SU-DHL-6 (cell line): ENCODE measurements around the gene S100A5.

Source experiments
- EZH2phosphoT487 ChIP-seq: fragments of 200-600 bp; sonication (generic), shearing (Covaris generic); conservative IDR thresholded peaks from 2 replicates; pipeline ENCODE4 v1.6.1; 2018; ENCODE audit warnings: mild to moderate bottlenecking, antibody characterized with exemption, low read length, moderate library complexity, mixed read lengths
- TF ChIP-seq, protein P1 (sequence below): fragments of 200-600 bp; sonication (generic); IDR thresholded peaks from one replicate; pipeline ENCODE4 v1.5.1; 2017; ENCODE audit warnings: antibody characterized with exemption, mild to moderate bottlenecking, low read length, moderate library complexity; ENCODE audit not compliant: insufficient read depth, poor library complexity, severe bottlenecking

DNA sequence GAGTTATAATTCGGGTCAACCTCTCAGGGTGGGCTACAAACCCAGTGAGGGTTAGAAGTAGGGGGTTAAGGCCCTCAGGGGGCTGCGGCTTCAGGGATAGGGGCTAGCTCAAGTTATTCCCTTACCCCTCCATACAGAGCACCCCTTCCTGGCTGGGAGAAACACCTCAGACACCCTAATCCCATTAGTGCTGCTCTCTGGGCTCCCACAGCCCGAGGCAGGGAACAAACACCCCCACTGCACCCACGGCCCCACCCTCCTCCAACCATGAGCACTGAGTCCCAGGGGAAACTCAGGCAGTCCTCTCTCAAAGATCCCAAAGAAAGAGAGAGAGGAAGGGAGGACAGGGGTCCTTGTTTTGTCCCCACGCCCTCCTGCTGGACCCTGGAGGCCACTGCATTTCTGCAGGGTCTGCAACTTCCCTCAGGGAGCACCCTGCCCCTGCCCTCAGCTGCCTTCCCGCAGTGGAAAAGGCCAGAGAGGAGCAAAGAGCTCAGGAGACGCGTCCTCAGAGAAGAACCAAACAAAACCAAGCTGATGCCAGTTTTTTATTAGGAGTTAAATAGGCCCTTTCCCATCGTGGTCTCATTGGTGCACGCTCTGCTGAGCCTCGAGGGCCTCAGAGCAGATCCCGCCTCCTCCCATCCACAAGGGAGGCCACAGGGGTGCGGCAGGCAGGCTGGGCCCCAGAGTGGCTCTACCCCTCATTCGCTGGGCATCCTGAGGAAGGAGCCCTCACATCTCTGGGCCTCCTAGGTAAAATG, 6.2 kb upstream of the S100A5 start:
- TF ChIP-seq, protein P1, sequence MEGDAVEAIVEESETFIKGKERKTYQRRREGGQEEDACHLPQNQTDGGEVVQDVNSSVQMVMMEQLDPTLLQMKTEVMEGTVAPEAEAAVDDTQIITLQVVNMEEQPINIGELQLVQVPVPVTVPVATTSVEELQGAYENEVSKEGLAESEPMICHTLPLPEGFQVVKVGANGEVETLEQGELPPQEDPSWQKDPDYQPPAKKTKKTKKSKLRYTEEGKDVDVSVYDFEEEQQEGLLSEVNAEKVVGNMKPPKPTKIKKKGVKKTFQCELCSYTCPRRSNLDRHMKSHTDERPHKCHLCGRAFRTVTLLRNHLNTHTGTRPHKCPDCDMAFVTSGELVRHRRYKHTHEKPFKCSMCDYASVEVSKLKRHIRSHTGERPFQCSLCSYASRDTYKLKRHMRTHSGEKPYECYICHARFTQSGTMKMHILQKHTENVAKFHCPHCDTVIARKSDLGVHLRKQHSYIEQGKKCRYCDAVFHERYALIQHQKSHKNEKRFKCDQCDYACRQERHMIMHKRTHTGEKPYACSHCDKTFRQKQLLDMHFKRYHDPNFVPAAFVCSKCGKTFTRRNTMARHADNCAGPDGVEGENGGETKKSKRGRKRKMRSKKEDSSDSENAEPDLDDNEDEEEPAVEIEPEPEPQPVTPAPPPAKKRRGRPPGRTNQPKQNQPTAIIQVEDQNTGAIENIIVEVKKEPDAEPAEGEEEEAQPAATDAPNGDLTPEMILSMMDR = no peak
- no peak for TF ChIP-seq EZH2phosphoT487
